Measurements from ENCODE around the gene UBE2N.

The UBE2N gene, protein sequence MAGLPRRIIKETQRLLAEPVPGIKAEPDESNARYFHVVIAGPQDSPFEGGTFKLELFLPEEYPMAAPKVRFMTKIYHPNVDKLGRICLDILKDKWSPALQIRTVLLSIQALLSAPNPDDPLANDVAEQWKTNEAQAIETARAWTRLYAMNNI

DNA sequence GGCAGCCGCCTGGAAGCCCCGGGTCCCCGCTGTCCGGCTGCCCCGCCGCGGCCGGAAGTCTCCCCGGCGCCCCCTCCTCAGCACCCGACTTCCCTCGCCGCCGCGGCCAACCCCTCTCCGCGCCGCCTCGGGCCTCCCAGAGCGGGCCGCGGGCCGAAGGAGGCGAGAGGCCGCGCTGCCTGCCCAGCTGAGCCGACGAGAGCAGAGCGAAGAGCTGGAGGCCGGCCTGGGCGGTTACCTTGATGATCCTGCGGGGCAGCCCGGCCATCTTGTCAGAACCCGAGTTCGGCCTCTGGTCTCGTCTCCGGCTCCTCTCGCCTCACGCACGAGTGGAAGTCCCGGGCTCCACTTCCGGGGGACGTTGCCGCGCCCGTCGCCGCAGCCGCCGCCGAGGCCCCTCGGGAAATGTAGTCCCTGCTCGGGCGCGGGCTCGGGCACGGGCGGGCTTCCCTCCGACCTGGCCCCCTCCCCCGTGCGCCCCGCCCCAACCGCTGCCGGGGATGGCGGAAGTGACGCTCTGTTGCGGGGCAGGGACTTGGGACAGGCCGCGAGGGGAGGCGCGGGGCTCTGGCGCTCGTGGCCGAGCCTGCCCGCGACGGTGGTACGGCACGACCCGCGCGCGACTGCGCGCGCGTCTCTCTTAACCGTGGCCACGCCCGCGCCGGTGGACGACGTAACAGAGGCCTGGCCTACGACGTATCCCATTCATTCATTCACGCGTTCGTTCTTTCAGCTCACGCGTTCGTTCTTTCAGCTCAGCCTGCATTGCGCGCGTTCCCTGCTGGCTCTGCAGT lies at the start of gene UBE2N:
Gene UBE2N, minus strand, starts transcription at position 331 of the 794 bp plus-strand sequence. Its CDS starts 63 bp downstream, at position 268.
- TF ChIP-seq, protein P1, sequence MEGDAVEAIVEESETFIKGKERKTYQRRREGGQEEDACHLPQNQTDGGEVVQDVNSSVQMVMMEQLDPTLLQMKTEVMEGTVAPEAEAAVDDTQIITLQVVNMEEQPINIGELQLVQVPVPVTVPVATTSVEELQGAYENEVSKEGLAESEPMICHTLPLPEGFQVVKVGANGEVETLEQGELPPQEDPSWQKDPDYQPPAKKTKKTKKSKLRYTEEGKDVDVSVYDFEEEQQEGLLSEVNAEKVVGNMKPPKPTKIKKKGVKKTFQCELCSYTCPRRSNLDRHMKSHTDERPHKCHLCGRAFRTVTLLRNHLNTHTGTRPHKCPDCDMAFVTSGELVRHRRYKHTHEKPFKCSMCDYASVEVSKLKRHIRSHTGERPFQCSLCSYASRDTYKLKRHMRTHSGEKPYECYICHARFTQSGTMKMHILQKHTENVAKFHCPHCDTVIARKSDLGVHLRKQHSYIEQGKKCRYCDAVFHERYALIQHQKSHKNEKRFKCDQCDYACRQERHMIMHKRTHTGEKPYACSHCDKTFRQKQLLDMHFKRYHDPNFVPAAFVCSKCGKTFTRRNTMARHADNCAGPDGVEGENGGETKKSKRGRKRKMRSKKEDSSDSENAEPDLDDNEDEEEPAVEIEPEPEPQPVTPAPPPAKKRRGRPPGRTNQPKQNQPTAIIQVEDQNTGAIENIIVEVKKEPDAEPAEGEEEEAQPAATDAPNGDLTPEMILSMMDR (IDR thresholded peaks at IDR 0.05; ENCODE audit: borderline replicate concordance, control extremely low read depth, extremely low read depth, insufficient read depth, missing control alignments) = no peak
- peak; percentile 94 for DNase-seq (ENCODE audit: low spot score)
- in situ Hi-C loops (cut with MboI; ENCODE audit: low sequenced_read_pairs, unreplicated experiment) = no loop called here

DNA sequence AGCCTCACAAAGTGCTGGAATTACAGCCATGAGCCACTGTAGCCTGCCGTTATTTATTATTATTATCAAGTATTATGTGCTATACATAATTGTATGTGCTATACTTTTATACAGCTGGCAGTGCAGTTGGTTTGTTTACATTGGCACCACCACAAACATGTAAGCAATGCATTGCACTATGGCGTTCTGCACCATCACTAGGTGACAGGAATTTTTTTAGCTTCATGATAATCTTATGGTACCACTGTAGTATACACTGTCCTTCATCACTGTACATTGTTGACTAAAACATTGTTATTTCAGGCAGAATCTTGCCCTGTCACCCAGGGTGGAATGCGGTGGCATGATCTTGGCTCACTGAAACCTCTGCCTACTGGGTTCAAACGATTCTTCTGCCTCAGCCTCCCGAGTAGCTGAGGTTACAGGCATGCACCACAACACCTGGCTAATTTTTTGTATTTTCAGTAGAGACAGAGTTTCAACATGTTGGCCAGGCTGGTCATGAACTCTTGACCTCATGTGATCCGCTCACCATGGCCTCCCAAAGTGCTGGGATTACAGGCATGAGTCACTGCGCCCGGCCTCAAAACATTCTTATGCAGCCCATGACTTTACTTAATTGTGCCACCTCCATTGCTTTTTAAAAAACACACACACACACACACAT lies 42.7 kb upstream of the UBE2N start:
- in situ Hi-C loops (cut with MboI; ENCODE audit: low sequenced_read_pairs, unreplicated experiment) = no loop called here
- no peak for DNase-seq (ENCODE audit: low spot score)
- TF ChIP-seq, protein P1 (IDR thresholded peaks at IDR 0.05; ENCODE audit: borderline replicate concordance, control extremely low read depth, extremely low read depth, insufficient read depth, missing control alignments) = no peak

DNA sequence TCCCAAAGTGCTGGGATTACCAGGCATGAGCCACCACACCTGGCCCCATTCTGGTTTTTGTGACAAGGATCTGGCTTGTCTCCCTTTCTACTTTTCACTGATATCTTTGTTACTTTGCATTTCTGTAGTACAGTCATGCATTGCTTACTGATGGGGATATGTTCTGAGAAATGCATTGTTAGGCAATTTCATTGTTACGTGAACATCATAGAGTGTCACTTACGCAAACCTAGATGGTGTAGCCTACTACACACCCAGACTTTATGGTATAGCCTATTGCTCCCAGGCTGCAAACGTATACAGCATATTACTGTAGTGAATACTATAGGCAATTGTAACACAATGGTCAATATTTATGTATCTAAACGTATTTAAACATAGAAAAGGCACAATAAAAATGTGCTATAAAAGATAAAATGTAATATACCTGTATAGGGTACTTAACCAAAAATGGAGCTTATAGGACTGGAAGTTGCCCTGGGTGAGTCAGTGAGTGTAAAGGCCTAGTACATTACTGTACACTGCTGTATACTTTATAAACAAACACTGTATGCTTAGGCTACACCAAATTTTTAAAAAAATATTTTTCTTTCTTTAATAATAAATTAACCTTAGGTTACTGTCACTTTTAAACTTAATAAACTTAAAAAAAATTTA lies 41.5 kb upstream of the UBE2N start:
- TF ChIP-seq, protein P1 (IDR thresholded peaks at IDR 0.05; ENCODE audit: borderline replicate concordance, control extremely low read depth, extremely low read depth, insufficient read depth, missing control alignments) = no peak
- no peak for DNase-seq (ENCODE audit: low spot score)
- in situ Hi-C loops (cut with MboI; ENCODE audit: low sequenced_read_pairs, unreplicated experiment) = no loop called here

DNA sequence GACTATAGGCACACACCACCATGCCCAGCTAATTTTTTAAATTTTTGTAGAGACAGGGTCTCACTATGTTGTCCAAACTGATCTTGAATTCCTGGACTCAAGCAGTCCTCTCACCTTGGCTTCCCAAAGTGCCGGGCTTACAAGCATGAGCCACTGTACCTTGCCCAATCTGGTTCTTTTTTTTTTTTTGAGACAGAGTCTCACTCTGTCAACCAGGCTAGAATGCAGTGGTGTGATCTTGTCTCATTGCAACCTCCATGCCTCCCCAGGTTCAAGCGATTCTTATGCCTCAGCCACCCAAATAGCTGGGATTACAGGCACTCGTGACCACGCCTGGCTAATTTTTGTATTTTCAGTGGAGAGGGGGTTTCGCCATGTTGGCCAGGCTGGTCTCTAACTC lies 41.0 kb upstream of the UBE2N start:
- DNase-seq (ENCODE audit: low spot score) = no peak
- TF ChIP-seq, protein P1 (IDR thresholded peaks at IDR 0.05; ENCODE audit: borderline replicate concordance, control extremely low read depth, extremely low read depth, insufficient read depth, missing control alignments) = no peak
- in situ Hi-C loops (cut with MboI; ENCODE audit: low sequenced_read_pairs, unreplicated experiment) = no loop called here

DNA sequence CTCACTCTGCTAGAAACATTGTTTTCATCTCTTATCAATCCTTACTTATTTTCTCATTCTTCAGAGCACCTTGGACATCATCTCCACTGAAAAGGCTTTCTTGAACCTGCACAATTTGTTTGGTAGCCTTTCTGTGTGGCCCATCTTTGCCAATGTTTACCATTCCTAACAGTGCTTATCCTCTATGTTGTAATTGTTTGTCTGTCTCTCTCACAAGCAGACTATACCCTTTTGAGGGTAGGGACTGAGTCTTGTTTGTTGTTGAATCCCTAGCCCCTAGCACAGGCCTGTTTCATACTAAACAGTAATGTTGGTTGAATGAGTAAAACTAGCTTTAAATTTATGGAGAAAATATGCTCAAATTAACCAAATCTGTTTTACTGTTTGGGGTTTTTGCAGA lies 34.8 kb upstream of the UBE2N start:
- DNase-seq (ENCODE audit: low spot score) = no peak
- TF ChIP-seq, protein P1 (IDR thresholded peaks at IDR 0.05; ENCODE audit: borderline replicate concordance, control extremely low read depth, extremely low read depth, insufficient read depth, missing control alignments) = no peak
- in situ Hi-C loops (cut with MboI; ENCODE audit: low sequenced_read_pairs, unreplicated experiment) = no loop called here

DNA sequence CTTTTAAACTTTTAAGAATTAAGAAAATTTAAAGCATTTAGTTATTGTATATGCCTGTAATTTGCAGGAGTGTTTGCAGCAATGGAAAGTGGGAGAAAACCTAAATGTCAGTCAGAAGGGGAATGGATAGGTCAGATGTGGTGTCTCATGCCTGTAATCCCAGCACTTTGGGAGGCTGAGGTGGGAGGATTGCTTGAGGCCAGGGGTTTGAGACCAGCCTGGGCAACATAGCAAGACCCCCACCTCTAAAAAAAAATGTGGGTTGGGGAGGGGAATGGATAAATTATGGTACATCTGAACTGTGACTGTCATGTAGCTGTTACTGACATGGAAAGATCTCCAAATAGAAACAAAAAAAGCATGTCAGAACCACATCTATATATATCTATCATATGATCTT lies 27.6 kb upstream of the UBE2N start:
- in situ Hi-C loops (cut with MboI; ENCODE audit: low sequenced_read_pairs, unreplicated experiment) = no loop called here
- TF ChIP-seq, protein P1 (IDR thresholded peaks at IDR 0.05; ENCODE audit: borderline replicate concordance, control extremely low read depth, extremely low read depth, insufficient read depth, missing control alignments) = no peak
- no peak for DNase-seq (ENCODE audit: low spot score)

Data from GM13976 (cell line).